GM19324 (cell line): Measurements from ENCODE around the gene KLHL22.
"Not testable (repeated sequence)": the region's sequence is repeated elsewhere in the genome, so short reads cannot be mapped to it uniquely, and the experiment has no call there.

Experiments
- ATAC-seq: cut with Tn5 transposase; IDR thresholded peaks from one replicate; pipeline ENCODE4 v1.9.1; 2021; ENCODE audit warnings: mild to moderate bottlenecking, moderate library complexity; ENCODE audit not compliant: unreplicated experiment, low FRiP score

Gene KLHL22

DNA sequence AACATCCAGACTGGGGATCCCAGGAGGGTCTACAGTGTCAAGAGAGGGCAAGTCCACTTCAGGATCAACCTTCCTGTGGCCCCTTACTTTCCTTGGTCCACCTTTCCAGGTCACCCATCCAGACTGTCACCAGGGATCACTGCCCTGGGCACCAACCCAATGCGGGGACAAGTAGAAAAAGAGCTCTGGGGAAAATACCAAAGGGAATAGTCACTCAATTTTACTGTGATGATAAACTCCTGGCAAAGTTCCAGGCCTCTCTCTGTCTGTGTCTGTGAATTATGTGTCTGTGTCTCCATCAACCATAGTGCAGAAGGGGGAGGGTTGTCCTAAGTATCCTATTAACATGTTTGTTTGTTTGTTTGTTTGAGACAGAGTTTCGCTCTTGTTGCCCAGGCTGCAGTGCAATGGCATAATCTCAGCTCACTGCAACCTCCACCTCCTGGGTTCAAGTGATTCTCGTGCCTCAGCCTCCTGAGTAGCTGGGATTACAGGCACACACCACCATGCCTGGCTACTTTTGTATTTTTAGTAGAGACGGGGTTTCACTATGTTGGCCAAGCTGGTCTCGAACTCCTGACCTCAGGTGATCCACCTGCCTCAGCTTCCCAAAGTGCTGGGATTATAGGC, 8.8 kb upstream of the KLHL22 start:
- not testable (repeated sequence) for ATAC-seq

DNA sequence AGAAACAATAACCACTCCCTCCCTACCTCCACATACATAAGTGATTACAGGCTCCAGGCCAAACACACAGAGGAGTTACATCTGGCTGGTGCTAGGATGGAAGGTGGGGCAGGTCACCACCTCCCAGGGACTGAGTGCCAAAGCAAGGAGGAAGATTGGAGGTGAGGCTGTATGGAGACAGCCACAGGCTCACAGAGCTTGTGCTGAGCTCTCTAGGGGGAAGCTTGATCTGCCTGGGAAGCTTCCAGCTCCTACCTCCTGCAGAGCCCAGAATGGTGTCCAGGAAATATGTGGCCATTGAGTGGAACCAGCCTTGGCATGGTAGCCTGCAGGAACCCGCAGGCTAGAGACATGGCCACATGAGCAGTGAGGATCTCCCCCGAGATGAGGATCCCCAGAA, 8.2 kb upstream of the KLHL22 start:
- ATAC-seq, result no peak

DNA sequence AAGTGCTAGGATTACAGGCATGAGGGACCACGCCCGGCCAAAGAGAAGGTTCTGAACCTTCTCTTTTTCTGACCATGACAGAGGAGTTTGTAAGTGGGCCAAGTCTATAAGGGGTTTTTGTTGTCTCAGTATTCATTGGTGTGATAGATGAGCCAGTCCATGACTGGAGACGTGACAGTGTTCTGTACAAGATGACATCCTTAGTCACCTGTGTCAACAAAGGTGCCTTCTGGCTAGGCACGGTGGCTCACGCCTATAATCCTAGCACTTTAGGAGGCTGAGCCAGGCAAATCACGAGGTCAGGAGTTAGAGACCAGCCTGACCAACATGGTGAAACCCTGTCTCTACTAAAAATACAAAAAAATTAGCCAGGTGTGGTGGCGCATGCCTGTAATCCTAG, 4.2 kb upstream of the KLHL22 start:
- ATAC-seq, result no peak

DNA sequence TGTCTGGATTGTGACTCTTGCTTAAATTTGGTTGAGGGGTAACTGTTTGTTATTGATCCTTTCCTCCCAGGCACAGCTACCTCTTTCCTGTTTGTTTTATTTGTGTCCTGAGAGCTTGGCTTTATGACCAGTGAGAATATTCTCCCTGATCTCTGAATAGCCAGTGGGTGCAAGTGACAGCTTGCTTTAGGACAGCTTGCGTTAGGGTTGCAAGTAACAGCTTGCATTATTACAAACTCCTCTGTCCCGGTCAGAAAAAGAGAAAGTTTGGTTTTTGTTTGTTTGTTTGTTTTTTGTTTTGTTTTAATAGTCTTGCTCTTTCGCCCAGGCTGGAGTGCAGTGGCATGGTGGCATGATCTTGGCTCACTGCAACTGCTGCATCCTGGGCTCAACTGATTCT, 3.3 kb upstream of the KLHL22 start:
- ATAC-seq, result no peak

DNA sequence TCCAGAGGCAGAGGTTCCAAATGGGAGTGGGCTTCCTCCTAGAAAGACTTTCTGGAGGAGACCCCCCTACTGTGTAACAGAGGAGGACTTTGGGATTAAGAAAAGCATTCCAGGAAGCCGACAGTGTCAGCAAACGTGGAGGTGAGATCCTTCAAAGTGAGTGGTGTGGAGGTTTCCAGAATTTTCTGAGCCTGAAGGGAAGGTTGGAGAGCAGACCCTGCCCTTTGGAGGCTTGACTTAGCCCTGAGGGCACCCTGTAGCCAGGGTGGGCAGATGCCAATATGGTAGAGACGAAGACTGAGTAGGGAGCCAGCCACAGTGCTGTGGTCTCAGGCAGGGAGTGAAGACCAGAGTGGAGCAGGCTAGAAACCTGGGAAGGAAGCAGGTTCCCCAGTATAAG, 1.8 kb upstream of the KLHL22 start:
- ATAC-seq, result no peak

DNA sequence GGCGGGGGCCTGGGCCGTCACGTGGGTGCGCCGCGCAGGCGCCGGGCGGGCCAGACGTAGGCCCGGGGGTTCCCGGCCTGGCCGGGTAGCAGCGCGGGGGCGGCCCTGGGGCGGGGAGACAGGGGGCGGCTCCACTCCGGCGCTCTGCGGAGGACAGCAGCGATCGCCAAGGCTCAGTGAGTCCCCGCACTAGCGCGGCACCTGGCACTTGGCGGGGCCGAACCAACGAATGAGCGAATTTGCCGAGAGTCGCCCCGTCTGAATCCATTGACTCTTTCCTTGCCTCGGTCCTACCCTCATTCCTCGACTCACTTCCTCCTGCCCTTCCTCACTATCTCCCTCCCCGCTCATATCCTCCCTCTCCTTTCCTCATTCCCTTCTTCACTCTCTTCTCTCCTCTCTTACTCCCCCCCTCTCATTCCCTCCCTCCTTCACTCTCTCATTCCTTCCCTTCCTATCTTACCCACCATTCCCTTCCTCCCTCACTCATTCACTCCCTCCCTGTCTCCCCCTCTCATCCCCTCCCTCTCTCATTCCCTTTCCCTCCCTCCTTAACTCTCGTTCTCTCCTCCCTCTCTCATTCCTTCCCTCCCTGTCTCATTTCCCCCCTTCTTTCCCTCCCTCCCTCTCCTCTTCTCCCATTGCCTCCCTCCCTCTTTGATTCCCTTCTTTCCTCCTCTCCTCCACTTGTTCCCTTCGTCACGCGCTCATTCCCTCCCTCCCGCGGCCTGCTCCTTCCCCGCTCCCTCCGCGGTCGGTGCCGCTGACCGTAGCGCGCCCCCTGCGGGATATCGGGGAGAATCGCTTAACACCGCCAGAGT, 476 bp upstream of the KLHL22 start:
- ATAC-seq, result peak; percentile 89

DNA sequence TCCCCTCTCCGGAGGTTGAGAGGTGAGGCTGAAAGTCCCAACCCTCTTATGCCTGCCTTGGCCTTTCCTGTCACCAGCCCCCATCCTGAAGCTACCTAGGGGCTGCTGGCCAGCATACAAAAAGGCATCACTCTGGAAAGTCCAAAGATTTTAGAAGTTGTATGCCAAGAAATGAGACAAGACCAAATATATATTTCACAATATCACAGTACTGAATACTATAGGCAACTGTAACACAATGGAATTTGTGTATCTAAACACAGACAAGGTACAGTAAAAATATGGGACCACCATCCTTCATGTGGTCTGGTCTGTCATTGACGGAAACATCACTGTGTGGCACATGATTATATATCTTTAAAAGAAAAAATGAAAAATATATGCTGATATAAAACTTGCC, 4.2 kb downstream of the KLHL22 start:
- ATAC-seq, result no peak

DNA sequence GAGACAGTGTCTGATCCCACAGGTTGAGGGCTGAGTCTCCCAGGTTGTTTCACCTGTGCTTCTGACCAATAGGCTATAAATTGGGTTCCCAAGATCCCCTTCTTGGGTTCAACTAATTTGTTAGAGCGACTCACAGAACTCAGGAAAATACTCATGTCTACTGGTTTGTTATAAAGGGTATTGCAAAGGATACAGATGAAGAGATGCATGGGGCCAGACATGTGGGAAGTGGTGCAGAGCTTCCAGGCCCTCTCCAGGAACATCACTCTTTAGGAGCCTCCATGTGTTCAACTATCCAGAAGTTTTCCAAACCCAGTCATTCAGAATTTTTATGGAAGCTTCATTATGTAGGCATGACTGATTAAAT, 4.7 kb downstream of the KLHL22 start:
- ATAC-seq, result no peak

DNA sequence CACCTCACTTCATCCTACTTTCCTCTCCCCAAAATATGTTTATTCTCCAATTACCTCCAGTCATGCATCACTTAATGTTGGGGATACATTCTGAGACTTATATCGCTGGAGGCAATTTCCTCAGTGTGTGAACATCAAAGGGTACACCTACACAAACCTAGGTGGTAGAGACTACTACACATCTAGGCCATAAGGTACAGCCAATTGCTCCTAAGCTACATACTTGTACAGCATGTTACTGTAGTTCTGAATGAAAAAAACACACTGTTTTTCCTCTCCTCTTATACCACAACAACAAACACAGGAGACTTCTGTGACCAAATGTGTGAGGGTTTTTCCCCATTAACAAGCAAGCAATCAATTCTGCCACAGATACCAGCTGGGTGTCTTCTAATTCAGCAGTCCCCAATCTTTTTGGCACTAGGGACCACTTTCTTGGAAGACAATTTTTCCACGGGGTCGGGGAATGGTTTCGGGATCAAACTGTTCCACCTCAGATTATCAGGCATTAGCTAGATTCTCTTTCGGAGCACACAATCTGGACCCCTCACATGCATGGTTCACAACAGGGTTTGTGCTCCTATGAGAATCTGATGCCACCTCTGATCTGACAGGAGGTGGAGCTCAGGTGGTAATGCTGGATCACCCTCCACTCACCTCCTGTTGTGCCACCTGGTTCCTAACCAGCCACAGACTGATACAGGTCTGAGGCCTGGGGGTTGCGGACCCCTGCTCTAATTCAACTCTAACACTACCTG, 5.2 kb downstream of the KLHL22 start:
- ATAC-seq, result no peak

DNA sequence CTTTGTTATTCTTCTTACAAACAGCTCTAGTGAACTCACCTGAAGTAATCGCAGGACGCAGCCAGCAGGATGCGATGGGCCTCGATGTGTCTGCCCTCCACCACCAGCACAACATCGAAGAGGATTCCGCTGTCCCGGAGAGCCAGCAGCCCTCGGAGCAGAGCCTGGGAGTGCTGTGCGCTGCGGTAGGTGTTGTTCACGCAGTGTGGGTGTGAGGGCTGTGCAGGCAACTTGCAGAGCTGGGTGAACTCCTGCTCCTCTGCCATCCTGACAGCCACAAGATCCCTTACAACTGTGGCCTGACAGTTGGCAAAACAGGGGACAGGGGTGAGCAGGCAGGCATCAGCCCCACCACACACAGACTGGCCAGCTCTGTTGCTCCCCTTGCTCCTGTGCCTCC, 6.6 kb downstream of the KLHL22 start:
- no peak for ATAC-seq

DNA sequence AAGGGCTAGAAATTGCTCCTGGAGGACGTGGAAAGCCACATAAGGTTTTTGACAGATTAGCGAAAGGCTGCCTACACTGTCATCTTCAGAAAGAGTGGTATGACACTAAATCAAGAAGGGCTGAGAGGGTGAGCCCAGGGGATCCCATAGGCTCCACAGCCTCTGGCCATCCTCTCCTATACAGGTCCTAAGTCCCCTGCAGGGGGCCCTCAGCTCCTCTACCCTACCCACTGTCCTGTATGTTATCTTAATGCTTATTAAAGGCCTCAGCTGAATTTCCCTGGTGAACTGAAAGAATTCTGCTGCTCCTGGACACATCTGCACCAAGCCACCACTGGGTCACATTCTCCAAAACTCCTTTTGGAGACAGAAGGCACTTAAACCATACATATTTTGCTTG, 7.9 kb downstream of the KLHL22 start:
- no peak for ATAC-seq

DNA sequence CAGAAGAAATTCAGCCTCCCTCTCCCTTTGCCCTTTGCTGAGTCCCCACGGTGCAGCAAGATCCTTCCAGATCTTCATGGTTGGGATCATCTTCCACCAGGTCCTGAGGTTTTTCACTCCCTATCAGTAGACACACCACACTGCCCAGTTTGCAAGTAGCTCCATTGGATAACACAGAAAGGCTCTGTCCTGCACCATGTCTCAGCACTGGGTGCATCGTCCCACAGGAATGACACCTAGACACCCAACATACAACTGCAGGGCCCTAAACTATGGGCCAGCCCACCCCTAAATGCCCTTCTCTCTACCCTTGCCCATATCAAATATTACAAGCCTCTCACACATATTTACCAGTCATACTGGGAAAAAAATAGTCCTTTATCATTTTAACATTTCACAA, 9.4 kb downstream of the KLHL22 start:
- ATAC-seq, result no peak

DNA sequence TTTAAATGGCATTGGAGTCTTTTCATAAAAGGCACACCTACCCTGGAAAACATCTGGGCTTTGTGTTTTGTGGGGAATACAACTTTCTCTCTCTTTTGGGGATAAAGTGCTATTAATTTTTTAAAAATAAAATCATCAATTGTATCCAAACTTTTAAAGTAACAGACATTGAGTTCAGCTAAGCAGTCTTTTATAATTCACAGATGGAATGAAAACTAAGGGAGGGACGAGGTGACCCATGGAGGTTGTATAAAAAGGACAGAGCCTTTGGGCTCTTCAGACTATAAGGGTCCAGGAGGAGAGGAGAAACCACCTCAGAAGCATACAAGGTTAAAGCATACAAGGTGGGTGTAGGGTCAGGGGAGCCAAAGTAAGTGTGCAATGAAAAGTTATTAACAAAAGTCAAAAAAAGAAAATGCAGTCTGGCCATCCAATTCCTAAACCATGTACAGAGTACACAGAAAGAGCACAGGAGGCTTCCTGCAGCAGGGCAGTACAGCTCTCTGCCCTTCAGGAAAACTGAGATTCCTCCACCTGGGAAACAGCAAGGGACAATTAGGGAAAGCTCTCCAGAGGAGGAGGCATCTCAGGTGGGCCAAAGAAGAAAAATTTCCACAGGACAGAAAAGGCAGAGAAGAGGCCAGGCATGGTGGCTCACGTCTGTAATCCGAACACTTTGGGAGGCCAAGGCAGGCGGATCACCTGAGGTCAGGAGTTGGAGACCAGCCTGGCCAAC, 10.5 kb downstream of the KLHL22 start:
- no peak for ATAC-seq

DNA sequence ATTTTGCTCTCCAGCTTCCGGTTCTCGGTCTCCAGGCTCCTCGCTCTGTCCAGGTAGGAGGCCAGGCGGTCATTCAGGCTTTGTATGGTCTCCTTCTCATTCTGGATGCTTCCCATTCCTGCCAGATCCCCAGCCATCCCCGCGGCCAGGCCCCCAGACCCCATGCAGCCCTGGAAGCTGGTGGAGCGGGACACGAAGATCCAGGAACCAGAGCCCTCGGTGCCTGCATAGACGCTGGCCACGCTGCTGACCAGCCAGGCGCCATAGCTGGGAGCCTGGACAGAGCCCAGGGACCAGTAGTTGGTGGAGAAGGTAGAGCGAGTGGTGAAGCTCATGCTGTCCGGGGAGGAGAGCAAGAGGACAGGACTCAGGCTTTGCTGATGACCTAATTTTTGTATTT, 11.8 kb downstream of the KLHL22 start:
- ATAC-seq, result no peak

DNA sequence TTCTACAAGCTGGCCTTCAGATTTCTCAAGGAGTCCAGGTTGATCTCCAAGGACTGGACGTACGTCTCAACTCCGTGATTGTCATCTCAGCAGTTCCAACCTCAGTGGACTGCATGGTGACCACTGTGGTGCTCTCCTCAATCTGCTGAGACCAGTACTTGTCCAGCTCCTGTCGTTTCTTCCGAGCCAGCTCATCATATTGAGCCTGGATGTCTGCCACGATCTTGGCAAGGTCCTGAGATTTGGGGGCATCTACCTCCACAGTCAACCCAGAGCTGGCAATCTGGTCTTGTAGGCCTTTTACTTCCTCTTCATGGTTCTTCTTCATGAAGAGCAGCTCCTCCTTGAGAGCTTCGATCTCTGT, 12.5 kb downstream of the KLHL22 start:
- not testable (repeated sequence) for ATAC-seq

DNA sequence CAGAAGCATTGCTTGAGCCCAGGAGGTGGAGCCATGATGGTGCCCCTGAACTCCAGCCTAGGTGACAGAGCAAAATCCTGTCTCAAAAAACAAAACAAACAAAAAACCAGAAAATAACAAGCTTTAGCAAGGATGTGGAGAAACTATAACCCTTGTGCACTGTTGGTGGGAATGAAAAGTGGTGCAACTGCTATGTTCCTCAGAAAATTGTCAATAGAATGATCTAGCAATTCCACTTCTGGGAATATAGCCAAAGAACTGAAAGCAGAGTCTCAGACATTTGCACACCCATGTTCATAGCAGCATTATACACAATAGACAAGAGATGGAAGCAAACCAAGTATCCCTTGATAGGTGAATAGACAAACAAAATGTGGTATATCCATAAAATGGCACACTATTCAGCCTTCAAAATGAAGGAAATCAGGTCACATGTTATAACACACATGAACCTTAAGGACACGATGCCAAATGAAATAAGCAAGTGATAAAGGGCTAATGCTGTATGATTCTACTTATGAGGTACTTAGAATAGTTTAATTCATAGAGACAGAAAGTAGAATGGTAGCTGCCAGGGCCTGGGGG, 15.9 kb downstream of the KLHL22 start:
- ATAC-seq, result no peak

DNA sequence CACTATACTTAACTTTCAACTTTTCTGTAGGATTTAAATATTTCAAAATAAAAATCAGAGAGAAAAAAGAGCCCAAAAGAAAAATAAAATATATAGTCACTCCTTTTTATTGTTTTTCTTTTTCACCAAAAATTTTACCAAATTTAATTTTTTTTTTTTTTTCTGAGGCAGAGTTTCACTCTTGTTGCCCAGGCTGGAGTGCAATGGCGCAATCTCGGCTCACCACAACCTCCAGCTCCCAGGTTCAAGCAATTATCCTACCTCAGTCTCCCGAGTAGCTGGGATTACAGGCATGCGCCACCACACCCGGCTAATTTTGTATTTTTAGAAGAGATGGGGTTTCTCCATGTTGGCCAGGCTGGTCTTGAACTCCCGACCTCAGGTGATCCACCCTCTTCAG, 17.5 kb downstream of the KLHL22 start:
- not testable (repeated sequence) for ATAC-seq

DNA sequence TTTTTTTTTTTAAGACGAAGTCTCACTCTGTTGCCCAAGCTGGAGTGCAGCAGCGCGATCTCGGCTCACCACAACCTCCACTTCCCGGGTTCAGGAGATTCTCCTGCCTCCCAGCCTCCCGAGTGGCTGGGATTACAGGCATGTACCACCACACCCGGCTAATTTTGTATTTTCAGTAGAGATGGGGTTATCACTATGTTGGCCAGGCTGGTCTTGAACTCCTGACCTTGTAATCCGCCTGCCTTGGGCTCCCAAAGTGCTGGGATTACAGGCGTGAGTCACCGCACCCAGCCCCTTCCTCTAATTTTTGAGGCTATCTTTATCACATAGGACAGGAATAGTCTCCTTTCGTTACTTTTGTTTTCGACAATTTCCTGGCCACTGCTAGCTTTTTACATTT, 20.0 kb downstream of the KLHL22 start:
- not testable (repeated sequence) for ATAC-seq

DNA sequence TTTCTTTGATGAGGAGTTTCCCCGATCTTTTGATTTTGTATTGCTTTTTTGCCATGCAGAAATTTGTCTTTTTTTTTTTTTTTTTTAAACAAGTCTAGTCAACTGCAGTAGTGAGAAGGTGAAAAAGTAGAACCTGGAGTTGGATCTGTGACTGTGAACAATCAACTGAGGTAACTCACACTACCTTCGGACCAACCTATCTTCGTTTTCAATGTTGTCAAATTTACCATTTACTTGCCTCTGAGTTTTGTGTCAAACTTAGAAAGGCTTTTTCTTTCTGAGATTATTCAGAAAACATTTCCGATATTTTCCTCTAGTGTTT, 20.5 kb downstream of the KLHL22 start:
- ATAC-seq, result no peak

DNA sequence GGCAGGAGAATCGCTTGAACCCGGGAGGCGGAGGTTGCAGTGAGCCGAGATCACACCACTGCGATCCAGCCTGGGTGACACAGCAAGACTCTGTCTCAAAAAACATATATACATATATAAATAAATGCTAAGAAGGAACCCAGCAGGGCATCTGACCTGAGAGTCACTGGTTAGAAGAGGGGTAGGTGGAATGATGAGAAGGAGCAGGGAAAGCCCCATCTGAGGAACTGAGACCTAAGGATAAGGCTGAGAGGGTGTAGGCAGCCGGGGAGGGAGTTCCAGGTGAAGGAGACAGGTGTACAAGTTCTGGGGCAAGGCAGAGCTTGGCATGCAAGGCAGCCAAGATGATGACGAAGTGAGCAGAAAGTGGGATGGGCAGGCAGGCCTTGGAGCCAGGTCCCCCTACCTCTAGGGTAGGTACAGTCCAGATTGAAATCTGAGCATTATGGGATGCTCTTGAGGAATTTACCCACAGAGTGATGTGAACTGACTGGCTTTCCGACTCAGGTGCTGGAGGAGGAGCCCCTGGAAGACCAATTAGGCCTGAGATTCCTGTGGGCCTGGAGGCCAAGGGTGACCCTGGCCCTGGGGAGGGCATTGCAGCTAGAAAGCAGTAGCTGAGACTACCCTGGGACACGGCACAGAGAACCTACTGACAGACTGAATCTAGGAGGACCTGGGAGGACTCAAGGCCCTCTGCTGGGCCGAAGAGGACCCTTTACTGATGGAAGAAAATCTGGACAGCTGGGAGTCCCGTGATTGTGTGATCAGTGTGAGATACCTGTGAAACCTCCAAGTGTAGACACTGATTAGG, 22.8 kb downstream of the KLHL22 start:
- no peak for ATAC-seq
